IMR-90 (cell line): ENCODE results near the gene SPI1. TPM values are rescaled to one million over a fixed set of nuclear protein-coding genes. Genes with fewer than 3 reads are reported as not detected.

ENCODE experiments used
- ATAC-seq: fragments of 200-7000 bp; cut with Tn5 transposase; 2 replicates; pipeline ENCODE4 v1.9.1; 2020; ENCODE audit warnings: low read depth, mild to moderate bottlenecking, moderate library complexity
- BruUV-seq: library from RNA; stranded (reverse); fragments of 400-500 nt; replicated peaks from 2 replicates; lab custom pipeline; 2021; lab: Mats Ljungman, UMichigan
- CTCF ChIA-PET: fragments of 300-600 bp; formaldehyde crosslinking; extraction: SDS; loops from one replicate; lab custom pipeline; 2021; ENCODE audit warnings: antibody characterized with exemption; lab: Yijun Ruan, JAX
- POLR2A ChIA-PET: fragments of 300-600 bp; sonication (Branson Sonifier 250); formaldehyde crosslinking; loops from one replicate; lab custom pipeline; 2022; ENCODE audit warnings: antibody characterized with exemption; ENCODE audit not compliant: unreplicated experiment; lab: Charles Lee
- DNase-seq: peaks from one replicate; pipeline ENCODE4 v3.0.0; 2013
- H2AFZ ChIP-seq: replicated peaks from 2 replicates; pipeline ENCODE3; 2013; ENCODE audit warnings: low read length, mild to moderate bottlenecking; ENCODE audit not compliant: poor library complexity
- H2AK5ac ChIP-seq: 2 replicates; pipeline ENCODE4 v1.6.1; 2013; ENCODE audit warnings: low read depth, low read length, inconsistent platforms
- H2AK9ac ChIP-seq: replicated peaks from 2 replicates; pipeline ENCODE3; 2013; ENCODE audit warnings: mild to moderate bottlenecking, low read depth, low read length, moderate library complexity; ENCODE audit not compliant: poor library complexity
- H2BK120ac ChIP-seq: 2 replicates; pipeline ENCODE4 v1.6.1; 2013; ENCODE audit warnings: low read depth, low read length, inconsistent platforms
- H2BK15ac ChIP-seq: 3 replicates; pipeline ENCODE4 v1.6.1; 2013; ENCODE audit warnings: low read depth, low read length, inconsistent platforms
- H2BK20ac ChIP-seq: 2 replicates; pipeline ENCODE4 v1.6.1; 2013; ENCODE audit warnings: low read depth, mild to moderate bottlenecking, inconsistent platforms, low read length, moderate library complexity
- H2BK5ac ChIP-seq: 2 replicates; pipeline ENCODE4 v1.6.1; 2013; ENCODE audit warnings: mild to moderate bottlenecking, low read depth, low read length, inconsistent platforms; ENCODE audit not compliant: poor library complexity, severe bottlenecking
- H3K14ac ChIP-seq: replicated peaks from 2 replicates; pipeline ENCODE4 v1.6.1; 2013; ENCODE audit warnings: low read depth, low read length, inconsistent platforms
- H3K18ac ChIP-seq: 2 replicates; pipeline ENCODE4 v1.6.1; 2013; ENCODE audit warnings: low read depth, low read length, control low read depth
- H3K23ac ChIP-seq: 2 replicates; pipeline ENCODE4 v1.6.1; 2013; ENCODE audit warnings: low read depth, low read length, inconsistent platforms
- H3K27ac ChIP-seq: 2 replicates; pipeline ENCODE4 v1.5.1; 2013; ENCODE audit warnings: mild to moderate bottlenecking, control low read depth, low read length; ENCODE audit not compliant: insufficient read depth
- H3K27me3 ChIP-seq: 2 replicates; pipeline ENCODE4 v1.6.1; 2013; ENCODE audit warnings: low read length; ENCODE audit not compliant: control insufficient read depth, insufficient read depth
- H3K36me3 ChIP-seq: 2 replicates; pipeline ENCODE4 v1.6.1; 2013; ENCODE audit warnings: low read length, mixed read lengths; ENCODE audit not compliant: control insufficient read depth, insufficient read depth
- H3K4ac ChIP-seq: 2 replicates; pipeline ENCODE4 v1.6.1; 2013; ENCODE audit warnings: low read depth, low read length, inconsistent platforms
- H3K4me1 ChIP-seq: 2 replicates; pipeline ENCODE4 v1.6.1; 2013; ENCODE audit warnings: low read length, mixed read lengths; ENCODE audit not compliant: control insufficient read depth, insufficient read depth
- H3K4me2 ChIP-seq: 2 replicates; pipeline ENCODE4 v1.6.1; 2013; ENCODE audit warnings: low read depth, mild to moderate bottlenecking, control low read depth, low read length, moderate library complexity
- H3K4me3 ChIP-seq: 2 replicates; pipeline ENCODE4 v1.5.1; 2013; ENCODE audit warnings: low read depth, mild to moderate bottlenecking, control low read depth, low read length, moderate library complexity; ENCODE audit not compliant: insufficient read depth
- H3K56ac ChIP-seq: 2 replicates; pipeline ENCODE4 v1.6.1; 2013; ENCODE audit warnings: low read length, inconsistent platforms; ENCODE audit not compliant: insufficient read depth; ENCODE audit errors: extremely low read depth
- H3K79me1 ChIP-seq, 2 experiments: 2 replicates each; pipeline ENCODE4 v1.6.1; 2013; ENCODE audit warnings: low read length in 2 of 2, inconsistent platforms in 1 of 2, low read depth in 1 of 2
- H3K9ac ChIP-seq: 2 replicates; pipeline ENCODE4 v1.6.1; 2013; ENCODE audit warnings: low read depth, low read length, control low read depth
- H3K9me1 ChIP-seq: 2 replicates; pipeline ENCODE4 v1.6.1; 2013; ENCODE audit warnings: low read length, inconsistent platforms; ENCODE audit not compliant: insufficient read depth
- H3K9me3 ChIP-seq: 2 replicates; pipeline ENCODE4 v1.6.1; 2013; ENCODE audit warnings: low read length; ENCODE audit not compliant: control insufficient read depth, insufficient read depth
- H4K20me1 ChIP-seq: 2 replicates; pipeline ENCODE4 v1.6.1; 2013; ENCODE audit warnings: low read length, inconsistent platforms; ENCODE audit not compliant: insufficient read depth
- H4K5ac ChIP-seq: 2 replicates; pipeline ENCODE4 v1.6.1; 2013; ENCODE audit warnings: mild to moderate bottlenecking, low read depth, low read length, control low read depth
- H4K8ac ChIP-seq, 2 experiments: 2 replicates each; pipeline ENCODE4 v1.6.1; 2013; ENCODE audit warnings: low read depth in 2 of 2, low read length in 2 of 2, control low read depth in 1 of 2, inconsistent platforms in 1 of 2
- H4K91ac ChIP-seq: 2 replicates; pipeline ENCODE4 v1.6.1; 2013; ENCODE audit warnings: low read depth, low read length, inconsistent platforms; ENCODE audit not compliant: insufficient read depth
- BHLHE40 ChIP-seq: fragments of 150-350 bp; IDR thresholded peaks from 2 replicates; pipeline ENCODE4 v1.6.1; 2016; ENCODE audit warnings: mild to moderate bottlenecking, low read depth, low read length
- CEBPB ChIP-seq: IDR thresholded peaks from 2 replicates; pipeline ENCODE4 v1.6.1; 2012; ENCODE audit warnings: low read depth, low read length, improper control_type of control experiment
- CHD1 ChIP-seq: IDR thresholded peaks from 2 replicates; pipeline ENCODE4 v1.6.1; 2012; ENCODE audit warnings: low read depth, low read length, improper control_type of control experiment
- CTCF ChIP-seq: conservative IDR thresholded peaks from 2 replicates; pipeline ENCODE4 v1.5.1; 2012; ENCODE audit warnings: mild to moderate bottlenecking, low read depth, low read length, improper control_type of control experiment
- ELK1 ChIP-seq: fragments of 150-350 bp; IDR thresholded peaks from 2 replicates; pipeline ENCODE4 v1.6.1; 2016; ENCODE audit warnings: low read depth, mild to moderate bottlenecking, low read length, moderate library complexity, borderline replicate concordance
- FOS ChIP-seq: fragments of 150-350 bp; IDR thresholded peaks from 2 replicates; pipeline ENCODE4 v1.6.1; 2016; ENCODE audit warnings: low read depth, low read length
- MAFK ChIP-seq: IDR thresholded peaks from 2 replicates; pipeline ENCODE4 v1.6.1; 2012; ENCODE audit warnings: low read depth, low read length, improper control_type of control experiment
- MAZ ChIP-seq: IDR thresholded peaks from 2 replicates; pipeline ENCODE4 v1.6.1; 2012; ENCODE audit warnings: low read depth, mild to moderate bottlenecking, low read length, improper control_type of control experiment, moderate library complexity, borderline replicate concordance
- MXI1 ChIP-seq: IDR thresholded peaks from 2 replicates; pipeline ENCODE4 v1.6.1; 2012; ENCODE audit warnings: low read depth, mild to moderate bottlenecking, low read length, moderate library complexity, borderline replicate concordance
- NFE2L2 ChIP-seq: fragments of 150-350 bp; IDR thresholded peaks from 2 replicates; pipeline ENCODE4 v1.6.1; 2016; ENCODE audit warnings: low read depth, mild to moderate bottlenecking, low read length
- POLR2A ChIP-seq: IDR thresholded peaks from 2 replicates; pipeline ENCODE4 v1.6.1; 2012; ENCODE audit warnings: mild to moderate bottlenecking, low read depth, low read length
- RAD21 ChIP-seq: IDR thresholded peaks from 2 replicates; pipeline ENCODE4 v1.6.1; 2012; ENCODE audit warnings: low read length, improper control_type of control experiment
- RCOR1 ChIP-seq: IDR thresholded peaks from 2 replicates; pipeline ENCODE4 v1.6.1; 2012; ENCODE audit warnings: mild to moderate bottlenecking, low read length, improper control_type of control experiment; ENCODE audit not compliant: insufficient replicate concordance
- RFX5 ChIP-seq: IDR thresholded peaks from 2 replicates; pipeline ENCODE4 v1.8.0; 2012; ENCODE audit warnings: low read depth, mild to moderate bottlenecking, low read length, moderate library complexity
- SMC3 ChIP-seq: fragments of 150-350 bp; IDR thresholded peaks from 2 replicates; pipeline ENCODE4 v1.6.1; 2016; ENCODE audit warnings: low read depth, mild to moderate bottlenecking, antibody characterized with exemption, low read length, moderate library complexity
- USF2 ChIP-seq: fragments of 150-350 bp; IDR thresholded peaks from 2 replicates; pipeline ENCODE4 v1.6.1; 2017; ENCODE audit warnings: mild to moderate bottlenecking, antibody characterized with exemption, low read length, low read depth
- WGBS, 2 experiments: methylation state at CpG; one replicate each; pipeline versions ENCODE4 v1.1.5 to v1.1.7; 2013; ENCODE audit warnings: missing lambda C conversion rate in 2 of 2; ENCODE audit not compliant: insufficient read length in 1 of 2; ENCODE audit errors: extremely low coverage in 2 of 2; 5-methylcytosine and 5-hydroxymethylcytosine counted together
- dilution Hi-C: fragments of 300-500 bp; cut with HindIII; formaldehyde crosslinking; loops from one replicate; pipeline ENCODE4 v1.14.3; 2018; ENCODE audit warnings: low sequenced_read_pairs; ENCODE audit not compliant: unreplicated experiment
- in situ Hi-C: fragments of 300-500 bp; cut with MboI; formaldehyde crosslinking; loops from 3 replicates; pipeline ENCODE4 v1.14.3; 2019; ENCODE audit warnings: low sequenced_read_pairs, inconsistent platforms, mixed read lengths
- intact Hi-C: fragments of 100-400 bp; cut with micrococcal nuclease; formaldehyde crosslinking; loops from 2 replicates; pipeline ENCODE4 v1.10.0; 2022
- polyA plus RNA-seq, 3 experiments: library from polyadenylated mRNA; depleted of rRNA; stranded (reverse); fragments of >200 nt; gene quantifications; 2 replicates each; pipeline ENCODE4 v1.2.3, GENCODE V29; 2012; ENCODE audit warnings: low replicate concordance in 1 of 3
- total RNA-seq: library from RNA; depleted of rRNA; stranded (reverse); fragments of >200 nt; gene quantifications from 2 replicates; pipeline ENCODE4 v1.2.3, GENCODE V29; 2012

The SPI1 gene
- total and polyA plus RNA-seq, 2 of the 4 experiments (the other 2 are of a cell fraction): not detected

GRCh38 chr11:47380078-47380477 lies 1.7 kb upstream of the SPI1 start:
- in situ Hi-C loops: no loop called here
- dilution Hi-C loops: no loop called here

More at GRCh38 chr11:47380078-47380477, 1.7 kb upstream of the SPI1 start:
- ChIA-PET CTCF (no interaction called here), POLR2A (no interaction called here)
- Histone ChIP-seq H3K4me2 (no peak overlapping the region), H3K9me1 (no peaks in the 10 kb centered on the region; the same call in 1 of the 2 replicates), H2BK15ac (no peak overlapping the region), H3K79me1 (no peaks in the 10 kb centered on the region), H2AK5ac (no peak overlapping the region), H3K56ac (no peak overlapping the region), H3K27ac (no peak overlapping the region), H3K4ac (no peak overlapping the region), H3K4me3 (no peak overlapping the region), H4K5ac (no peak overlapping the region), H4K91ac (no peak overlapping the region), H2BK120ac (no peak overlapping the region), H3K14ac (no peak overlapping the region), H4K20me1 (no peaks in the 10 kb centered on the region; the same call in 1 of the 2 replicates), H3K4me1 (no peaks in the 10 kb centered on the region), H3K27me3 (peaks cover 7% of the 10 kb centered on the region; the same call in 1 of the 2 replicates), H3K23ac (no peak overlapping the region), H4K8ac (no peak overlapping the region), H3K9me3 (no peaks in the 10 kb centered on the region), H2BK20ac (no peak overlapping the region), H2AK9ac (no peak overlapping the region), H3K9ac (no peak overlapping the region), H2BK5ac (peak overlapping the region; percentile 54), H2AFZ (no peak overlapping the region), H3K18ac (no peak overlapping the region), H3K36me3 (no peaks in the 10 kb centered on the region)
- intact Hi-C loops: no loop called here
- no peak for DNase-seq
- no peak for ATAC-seq
- no TSS peak for BruUV-seq
- WGBS, 2 experiments: 86 to 100% methylated on average over 1 of the region's 2 CpGs
- TF ChIP-seq MAFK (no peak), MXI1 (no peak), RAD21 (no peak), RCOR1 (no peak), ELK1 (no peak), FOS (no peak), CTCF (no peak), CEBPB (no peak), RFX5 (no peak), SMC3 (no peak), CHD1 (no peak), BHLHE40 (no peak), NFE2L2 (no peak), POLR2A (no peak), USF2 (no peak), MAZ (no peak)
